Activated naive CD4-positive, alpha-beta T cell treated with anti-CD3 and anti-CD28 coated beads, Interleukin-2, amount 50 U/mL, for 16 hours (primary cell): ENCODE data around the gene COMMD10.
"Not testable (repeated sequence)": the region's sequence is repeated elsewhere in the genome, so short reads cannot be mapped to it uniquely, and the experiment has no call there.

Experiments
- DNase-seq: peaks from one replicate; pipeline ENCODE4 v3.0.0-alpha.2; 2020

Gene COMMD10

GRCh38 chr5:116104941-116105340 lies 20.1 kb downstream of the COMMD10 start:
- not testable (repeated sequence) for DNase-seq

GRCh38 chr5:116115163-116115562 lies 30.3 kb downstream of the COMMD10 start:
- no peak for DNase-seq

DNA sequence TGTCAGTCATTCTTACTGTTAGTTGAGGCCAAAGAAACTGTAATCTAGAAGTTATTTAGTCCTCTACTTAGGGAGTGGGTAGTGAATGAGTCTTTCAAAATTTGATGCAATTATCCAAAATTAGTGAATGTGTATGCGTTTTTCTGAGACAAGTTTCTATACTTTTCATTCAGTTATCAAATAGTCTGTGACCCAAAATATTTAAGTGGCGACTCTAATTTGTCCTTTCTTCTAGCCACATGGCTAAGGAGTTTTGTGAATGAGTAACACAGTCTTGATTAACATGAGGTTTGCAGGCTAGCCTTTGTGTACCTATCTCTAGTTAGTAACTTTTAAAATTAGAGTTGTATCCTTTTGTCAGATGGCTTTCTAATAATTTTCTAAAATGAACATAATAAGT lies 45.6 kb downstream of the COMMD10 start:
- DNase-seq = no peak

GRCh38 chr5:116130976-116131375 lies 46.2 kb downstream of the COMMD10 start:
- DNase-seq = no peak

DNA sequence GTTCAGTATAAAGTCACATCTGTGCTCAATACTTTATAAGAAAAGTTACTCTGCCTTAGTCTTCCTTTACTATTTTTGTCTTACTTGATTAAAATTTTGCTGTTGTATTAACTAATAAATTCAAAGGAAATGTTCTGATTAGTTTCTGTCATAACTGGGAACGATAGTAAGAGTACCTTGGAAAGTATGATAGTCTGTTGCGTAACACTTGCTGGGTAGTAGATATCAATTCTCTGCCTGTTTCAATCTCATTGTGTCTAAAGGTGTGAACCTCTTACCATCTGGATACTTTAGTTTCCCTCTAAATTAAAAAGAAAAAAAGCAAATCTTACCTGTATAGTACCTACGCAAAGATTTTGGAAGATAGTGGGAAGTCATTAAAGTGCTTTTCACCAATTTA lies 48.5 kb downstream of the COMMD10 start:
- no peak for DNase-seq

GRCh38 chr5:116135344-116135743 lies 50.5 kb downstream of the COMMD10 start:
- DNase-seq = no peak

DNA sequence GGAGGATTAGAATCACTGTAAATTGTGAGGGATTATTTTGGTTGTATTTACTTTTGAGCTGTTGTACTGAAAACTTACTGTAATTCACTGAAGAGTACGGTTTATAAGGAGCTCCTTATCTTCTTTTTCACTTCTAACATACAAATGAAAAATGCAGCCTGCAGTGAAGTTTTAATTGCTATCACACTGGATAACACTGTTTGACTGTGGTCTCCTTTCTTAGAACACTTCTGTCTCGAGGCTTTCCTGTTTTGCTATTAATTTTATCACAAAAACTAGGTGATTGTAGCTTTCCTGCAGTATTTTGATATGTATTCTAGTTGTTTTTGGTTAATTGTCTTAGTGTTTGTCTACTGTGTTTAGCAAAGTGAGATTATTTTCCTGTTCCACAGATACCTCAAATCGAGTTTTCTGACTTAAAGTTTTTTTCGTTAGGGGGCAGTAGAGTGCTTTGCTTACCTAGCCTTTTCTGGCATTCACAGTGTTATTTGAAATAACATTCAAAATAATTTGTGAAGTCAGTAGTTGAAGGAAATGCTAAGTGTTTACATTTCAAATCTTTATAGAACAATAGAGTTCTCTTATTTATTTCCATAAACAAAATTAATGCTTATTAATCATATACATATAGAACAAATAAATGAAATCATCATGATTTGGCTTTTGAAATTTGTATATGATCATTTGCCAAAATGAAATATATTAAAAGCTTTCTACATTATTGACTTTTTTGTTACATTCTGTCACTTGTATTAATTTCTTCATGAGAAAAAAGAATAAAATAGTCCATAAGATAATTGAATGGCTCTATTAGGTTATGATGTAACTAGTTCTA lies 52.9 kb downstream of the COMMD10 start:
- DNase-seq = no peak

DNA sequence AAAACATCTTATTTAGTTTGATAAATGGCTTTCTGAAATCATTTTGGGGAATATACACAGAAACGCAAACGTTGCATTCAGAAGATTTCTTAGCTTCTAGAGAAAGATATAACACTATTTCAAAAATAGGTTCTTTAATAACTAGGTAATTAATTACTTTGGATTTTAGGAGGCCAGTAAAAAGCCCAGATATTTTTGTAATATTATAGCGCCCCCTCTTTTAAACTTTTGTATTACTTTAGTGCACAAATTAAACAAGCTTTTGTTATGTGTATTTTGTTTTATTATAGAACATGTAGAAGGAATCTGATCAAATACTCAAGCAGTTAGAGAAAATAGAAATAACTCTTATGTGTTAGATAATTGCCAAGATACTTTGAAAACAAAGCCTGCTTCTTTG lies 57.7 kb downstream of the COMMD10 start:
- DNase-seq = no peak

- DNase-seq = no peak
Observed at GRCh38 chr5:116144103-116144502, 59.3 kb downstream of the COMMD10 start.

GRCh38 chr5:116144991-116145390 lies 60.2 kb downstream of the COMMD10 start:
- no peak for DNase-seq

DNA sequence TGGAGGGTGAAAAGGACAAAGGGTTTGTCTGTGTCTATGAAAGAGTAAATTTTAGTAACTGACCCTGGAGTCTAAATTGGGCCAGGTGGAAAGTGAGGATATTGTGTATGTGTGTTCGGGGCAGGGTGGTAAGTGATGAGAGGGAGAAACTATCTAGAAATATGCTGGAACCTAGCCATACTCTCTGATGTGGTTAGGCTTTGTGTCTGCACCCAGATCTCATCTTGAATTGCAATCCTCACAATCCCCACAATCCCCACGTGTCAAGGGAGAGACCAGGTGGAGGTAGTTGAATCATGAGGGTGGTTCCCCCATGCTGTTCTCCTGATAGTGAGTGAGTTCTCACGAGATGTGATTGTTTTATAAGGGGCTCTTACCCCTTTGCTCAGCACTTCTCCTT lies 60.6 kb downstream of the COMMD10 start:
- no peak for DNase-seq

- no peak for DNase-seq
Observed at GRCh38 chr5:116152169-116152568, 67.3 kb downstream of the COMMD10 start.

- no peak for DNase-seq
Observed at GRCh38 chr5:116153687-116154174, 68.9 kb downstream of the COMMD10 start.

GRCh38 chr5:116154252-116154651 lies 69.4 kb downstream of the COMMD10 start:
- no peak for DNase-seq

DNA sequence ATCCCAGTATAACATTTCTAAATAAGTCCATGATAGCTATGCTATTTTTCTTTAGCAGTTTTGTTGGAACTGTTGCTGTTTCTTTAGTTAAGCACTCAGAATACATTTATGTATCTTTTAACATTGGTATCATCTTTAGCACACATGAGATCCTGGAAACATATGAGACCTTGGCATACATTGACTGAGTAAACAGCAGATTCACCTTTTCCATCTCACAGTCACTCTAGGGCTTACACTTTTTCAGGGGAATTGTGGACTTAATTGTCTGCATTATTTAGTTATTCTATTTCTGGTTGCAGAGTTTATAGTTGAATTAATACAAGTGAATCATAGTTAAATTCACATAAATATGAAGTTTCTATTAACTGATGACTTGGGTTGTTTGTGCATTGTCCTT lies 70.1 kb downstream of the COMMD10 start:
- DNase-seq = no peak

DNA sequence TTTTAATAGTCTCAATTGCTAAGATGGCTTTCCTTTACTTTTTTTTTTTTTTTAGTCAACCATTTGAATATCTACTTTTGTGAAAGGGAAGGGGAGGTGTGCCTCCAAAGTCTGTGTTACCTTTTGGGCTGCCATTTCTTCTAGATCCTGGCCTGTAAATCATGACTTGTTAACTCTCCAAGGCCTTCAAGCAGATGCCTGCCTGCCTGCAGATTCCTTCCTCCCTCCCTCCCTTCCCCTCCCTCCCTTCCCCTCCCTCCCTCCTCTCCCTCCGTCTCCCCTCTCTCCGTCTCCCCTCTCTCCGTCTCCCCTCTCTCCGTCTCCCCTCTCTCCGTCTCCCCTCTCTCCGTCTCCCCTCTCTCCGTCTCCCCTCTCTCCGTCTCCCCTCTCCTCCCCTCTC lies 73.1 kb downstream of the COMMD10 start:
- DNase-seq = no peak

GRCh38 chr5:116159006-116159405 lies 74.2 kb downstream of the COMMD10 start:
- DNase-seq = no peak

DNA sequence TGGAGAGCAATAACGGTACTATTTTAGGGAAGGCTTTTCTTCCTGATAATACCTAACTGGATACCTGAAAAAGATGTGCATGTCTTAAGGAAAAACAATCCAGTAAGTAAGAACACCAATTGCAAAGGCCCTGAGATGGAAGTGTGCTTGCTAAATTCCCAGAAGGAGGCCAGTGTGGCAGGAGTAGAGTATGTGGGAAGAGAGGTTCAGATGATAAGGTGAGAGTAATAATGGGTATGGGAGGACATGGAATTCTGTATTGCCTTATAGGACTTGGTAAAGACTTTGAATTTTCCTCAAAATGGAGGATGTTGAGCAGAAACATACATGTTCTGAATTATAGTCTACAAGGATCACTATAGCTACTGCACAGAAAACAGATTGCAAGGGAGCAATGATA lies 89.3 kb downstream of the COMMD10 start:
- no peak for DNase-seq

DNA sequence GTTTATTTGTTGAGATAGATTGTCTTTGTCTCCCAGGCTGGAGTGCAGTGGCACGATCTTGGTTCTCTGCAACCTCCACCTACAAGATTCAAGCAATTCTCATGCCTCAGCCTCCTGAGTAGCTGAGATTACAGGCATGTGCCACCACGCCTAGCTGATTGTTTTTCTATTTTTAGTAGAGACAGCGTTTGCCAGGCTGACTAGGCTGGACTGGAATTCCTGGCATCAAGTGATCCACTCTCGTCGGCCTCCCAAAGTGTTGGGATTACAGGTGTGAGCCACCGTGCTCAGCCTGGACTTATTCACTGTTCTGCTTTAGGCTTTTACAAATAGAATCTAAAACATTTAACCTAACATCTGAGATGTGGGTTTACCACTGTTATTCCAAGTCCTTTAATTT lies 91.3 kb downstream of the COMMD10 start:
- DNase-seq = no peak

DNA sequence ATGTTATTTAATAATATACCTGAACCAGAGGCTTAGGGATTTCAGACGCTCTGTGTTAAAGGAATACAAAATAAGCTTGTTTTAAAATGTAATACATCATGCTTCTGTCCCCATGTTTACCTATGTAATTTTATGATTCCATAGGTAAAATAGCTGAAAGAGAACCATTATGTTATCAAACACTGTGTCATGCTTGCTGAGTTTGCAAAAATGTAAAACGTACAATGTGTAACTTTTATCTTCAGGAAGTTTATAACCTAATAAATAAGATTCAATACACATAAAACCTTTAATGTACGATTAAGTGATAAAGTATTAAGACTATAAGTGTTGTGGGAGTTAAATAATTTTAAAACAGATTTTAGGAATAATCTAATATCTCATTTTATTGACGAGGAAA lies 94.1 kb downstream of the COMMD10 start:
- no peak for DNase-seq

DNA sequence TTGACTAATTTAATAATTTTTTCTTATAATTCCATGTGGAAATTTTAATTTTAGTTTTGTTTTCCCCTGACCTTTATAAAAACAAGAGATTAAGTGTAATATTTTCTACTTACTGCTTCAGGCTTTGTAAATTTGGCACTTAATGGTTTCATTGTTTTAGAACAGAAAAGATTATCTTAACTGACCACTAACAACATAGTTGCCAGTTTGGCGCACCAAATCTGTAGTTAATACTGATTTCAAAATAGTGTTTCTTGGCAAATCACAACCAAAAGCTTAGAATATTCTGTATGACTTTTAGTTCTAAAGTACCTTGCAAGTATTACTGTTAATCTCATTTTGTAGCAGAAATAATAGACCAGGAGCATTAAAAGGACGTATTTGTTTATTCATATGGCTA lies 124.3 kb downstream of the COMMD10 start:
- DNase-seq = no peak

DNA sequence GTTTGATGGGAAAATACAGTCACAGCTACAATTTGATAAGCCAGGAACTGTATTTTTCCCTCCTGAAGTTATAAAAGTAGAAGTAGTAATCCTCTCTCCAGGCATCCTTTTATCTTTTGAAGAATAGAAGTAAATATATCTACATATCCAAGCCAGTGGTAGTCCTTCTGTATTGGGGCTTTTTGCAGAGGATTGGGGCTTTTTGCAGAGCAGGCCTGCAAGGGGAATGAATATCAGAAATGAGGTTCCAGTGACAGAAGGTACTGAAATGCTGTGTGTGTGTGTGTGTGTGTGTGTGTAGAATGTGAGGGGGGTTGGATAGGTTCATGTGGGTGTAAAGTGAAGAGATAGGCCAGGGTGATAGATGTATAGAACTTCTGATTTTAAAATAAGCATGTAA lies 127.4 kb downstream of the COMMD10 start:
- no peak for DNase-seq

DNA sequence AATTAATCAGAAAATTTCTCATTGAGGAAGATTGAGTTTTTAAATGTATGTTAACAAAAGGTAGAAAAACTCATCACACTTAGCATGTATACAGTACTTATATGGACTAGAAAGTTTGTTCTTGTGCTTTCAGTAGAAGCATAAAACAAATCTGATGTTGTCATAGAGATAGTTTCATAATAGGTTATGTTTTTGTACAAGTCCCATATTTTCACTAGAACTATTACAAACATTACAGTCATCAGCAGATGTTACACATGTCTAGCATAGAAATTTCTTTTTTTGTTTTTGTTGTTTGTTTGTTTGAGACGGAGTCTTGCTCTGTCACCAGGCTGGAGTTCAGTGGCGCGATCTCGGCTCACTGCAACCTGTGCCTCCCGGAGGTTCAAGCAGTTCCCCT lies 131.4 kb downstream of the COMMD10 start:
- no peak for DNase-seq

DNA sequence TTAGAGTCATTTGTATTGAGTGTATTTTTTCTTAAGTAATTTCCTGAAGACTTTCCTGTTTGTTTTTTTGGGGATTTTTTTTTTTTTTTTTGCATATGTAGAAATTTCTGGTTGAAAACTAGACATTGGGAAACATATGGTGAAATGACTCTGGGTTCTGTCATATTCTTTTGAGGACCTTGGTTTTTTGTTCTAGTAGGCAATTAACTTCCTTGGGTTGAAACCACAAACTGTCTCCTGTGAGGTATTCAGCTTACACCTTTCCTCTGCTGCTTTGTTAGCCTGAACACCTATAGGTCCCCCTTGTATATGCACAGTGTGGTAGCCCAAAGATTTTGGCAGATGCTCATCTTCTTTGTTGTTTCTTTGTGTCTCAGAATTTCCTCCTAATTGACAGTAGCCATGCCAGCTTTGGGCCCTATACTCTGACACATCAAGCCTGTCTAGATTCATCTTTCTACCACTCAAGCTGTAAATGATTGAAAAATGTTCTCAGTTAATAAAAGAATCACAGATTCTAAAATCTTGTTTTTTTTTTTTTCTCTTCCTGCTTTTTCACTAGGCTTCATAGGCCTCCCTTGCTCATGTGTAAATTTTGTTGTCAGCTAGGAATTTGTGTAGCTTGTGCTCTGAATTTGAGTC lies 140.6 kb downstream of the COMMD10 start:
- no peak for DNase-seq
